HAP-1 (cell line): ENCODE measurements around the gene UBE3D.
"Not testable (repeated sequence)": the region's sequence is repeated elsewhere in the genome, so short reads cannot be mapped to it uniquely, and the experiment has no call there.

ENCODE experiments used
- DNase-seq, 2 experiments: peaks; one replicate each; pipeline ENCODE4 v3.0.0-alpha.2; 2016 to 2020; ENCODE audit warnings: low spot score in 2 of 2
- H3K27me3 ChIP-seq: fragments of 250-450 bp; sonication (Bioruptor Pico); 2 replicates; pipeline ENCODE4 v1.5.1; 2020; ENCODE audit warnings: low read depth, mild to moderate bottlenecking, moderate library complexity
- H3K36me3 ChIP-seq: fragments of 250-450 bp; sonication (Bioruptor Pico); replicated peaks from 2 replicates; pipeline ENCODE4 v1.5.1; 2020; ENCODE audit warnings: mild to moderate bottlenecking
- H3K4me1 ChIP-seq: fragments of 250-450 bp; sonication (Bioruptor Pico); 2 replicates; pipeline ENCODE4 v1.5.1; 2020; ENCODE audit warnings: mild to moderate bottlenecking
- H3K4me3 ChIP-seq: fragments of 250-450 bp; sonication (Bioruptor Pico); 2 replicates; pipeline ENCODE4 v1.5.1; 2020; ENCODE audit warnings: mild to moderate bottlenecking, moderate library complexity
- H3K9me3 ChIP-seq: fragments of 250-450 bp; sonication (Bioruptor Pico); 2 replicates; pipeline ENCODE4 v1.5.1; 2020; ENCODE audit warnings: mild to moderate bottlenecking, moderate library complexity
- in situ Hi-C: fragments of 300-500 bp; cut with MboI; formaldehyde crosslinking; loops from 3 replicates; pipeline ENCODE4 v1.14.3; 2020; ENCODE audit warnings: low sequenced_read_pairs, inconsistent platforms, mixed read lengths

Gene UBE3D

GRCh38 chr6:82954937-82955577 is 110.6 kb downstream of the UBE3D start:
- Histone ChIP-seq H3K36me3 (no peaks in the 10 kb centered on the region), H3K9me3 (no peaks in the 10 kb centered on the region), H3K27me3 (no peaks in the 10 kb centered on the region), H3K4me1 (no peaks in the 10 kb centered on the region), H3K4me3 (no peak overlapping the region)
- no peak for DNase-seq
- in situ Hi-C loops = no loop called here

- H3K4me1 ChIP-seq = no peaks in the 10 kb centered on the region
- H3K27me3 ChIP-seq = no peaks in the 10 kb centered on the region
- in situ Hi-C loops = no loop called here
- DNase-seq = no peak
- H3K9me3 ChIP-seq = no peaks in the 10 kb centered on the region
- H3K4me3 ChIP-seq = no peak overlapping the region
- H3K36me3 ChIP-seq = no peaks in the 10 kb centered on the region
Measured at GRCh38 chr6:82954356-82954755, 111.3 kb downstream of the UBE3D start.

- Histone ChIP-seq H3K27me3 (no peaks in the 10 kb centered on the region), H3K36me3 (no peaks in the 10 kb centered on the region), H3K4me3 (no peak overlapping the region), H3K4me1 (no peaks in the 10 kb centered on the region), H3K9me3 (no peaks in the 10 kb centered on the region)
- no peak for DNase-seq
- in situ Hi-C loops = no loop called here
Measured at GRCh38 chr6:82953871-82954270, 111.8 kb downstream of the UBE3D start.

- H3K27me3 ChIP-seq = no peaks in the 10 kb centered on the region
- in situ Hi-C loops = no loop called here
- no peak overlapping the region for H3K4me3 ChIP-seq
- H3K9me3 ChIP-seq = no peaks in the 10 kb centered on the region
- no peak for DNase-seq
- H3K4me1 ChIP-seq = no peaks in the 10 kb centered on the region
- H3K36me3 ChIP-seq = no peaks in the 10 kb centered on the region
Measured at GRCh38 chr6:82951935-82952334, 113.7 kb downstream of the UBE3D start.

GRCh38 chr6:82951389-82951788 is 114.3 kb downstream of the UBE3D start:
- DNase-seq = no peak
- Histone ChIP-seq H3K4me3 (no peak overlapping the region), H3K36me3 (no peaks in the 10 kb centered on the region), H3K9me3 (no peaks in the 10 kb centered on the region), H3K4me1 (no peaks in the 10 kb centered on the region), H3K27me3 (no peaks in the 10 kb centered on the region)
- in situ Hi-C loops = no loop called here

GRCh38 chr6:82930915-82931314 is 134.7 kb downstream of the UBE3D start:
- in situ Hi-C loops, H3K4me3 ChIP-seq, H3K27me3 ChIP-seq, H3K36me3 ChIP-seq, H3K4me1 ChIP-seq: not testable (repeated sequence)
- H3K9me3 ChIP-seq = peaks cover 13% of the 10 kb centered on the region
- DNase-seq = peak in 1 of 2 experiments; percentile 23

- Histone ChIP-seq H3K36me3 (no peaks in the 10 kb centered on the region), H3K9me3 (no peaks in the 10 kb centered on the region; the same call in none of the 2 replicates), H3K4me1 (peaks cover 6% of the 10 kb centered on the region; the same call in 1 of the 2 replicates), H3K4me3 (no peak overlapping the region), H3K27me3 (no peaks in the 10 kb centered on the region)
- no peak for DNase-seq
- in situ Hi-C loops = no loop called here
Measured at GRCh38 chr6:82924799-82925535, 140.7 kb downstream of the UBE3D start.

GRCh38 chr6:82921258-82921657 is 144.4 kb downstream of the UBE3D start:
- Histone ChIP-seq H3K36me3 (no peaks in the 10 kb centered on the region), H3K4me3 (no peak overlapping the region), H3K4me1 (no peaks in the 10 kb centered on the region), H3K9me3 (no peaks in the 10 kb centered on the region), H3K27me3 (no peaks in the 10 kb centered on the region)
- DNase-seq = no peak
- in situ Hi-C loops = no loop called here

GRCh38 chr6:82917346-82918064 is 148.1 kb downstream of the UBE3D start:
- no peak for DNase-seq
- in situ Hi-C loops = no loop called here
- H3K4me1 ChIP-seq = no peaks in the 10 kb centered on the region

GRCh38 chr6:82915666-82916065 is 150.0 kb downstream of the UBE3D start:
- DNase-seq = no peak
- Histone ChIP-seq H3K9me3 (no peaks in the 10 kb centered on the region), H3K27me3 (no peaks in the 10 kb centered on the region), H3K36me3 (no peaks in the 10 kb centered on the region), H3K4me1 (no peaks in the 10 kb centered on the region), H3K4me3 (no peak overlapping the region)
- in situ Hi-C loops = no loop called here

More at GRCh38 chr6:82917346-82918064, 148.1 kb downstream of the UBE3D start:
- Histone ChIP-seq H3K36me3 (no peaks in the 10 kb centered on the region), H3K4me3 (no peak overlapping the region), H3K27me3 (no peaks in the 10 kb centered on the region), H3K9me3 (no peaks in the 10 kb centered on the region)

- no peaks in the 10 kb centered on the region for H3K4me1 ChIP-seq
- H3K27me3 ChIP-seq = no peaks in the 10 kb centered on the region
- no peak overlapping the region for H3K4me3 ChIP-seq
- DNase-seq = no peak
- no peaks in the 10 kb centered on the region for H3K9me3 ChIP-seq
- in situ Hi-C loops = no loop called here
- H3K36me3 ChIP-seq = no peaks in the 10 kb centered on the region
Measured at GRCh38 chr6:82914511-82914910, 151.1 kb downstream of the UBE3D start.

GRCh38 chr6:82910820-82911219 is 154.8 kb downstream of the UBE3D start:
- no peaks in the 10 kb centered on the region for H3K9me3 ChIP-seq
- no peak overlapping the region for H3K4me3 ChIP-seq
- no peaks in the 10 kb centered on the region for H3K4me1 ChIP-seq
- in situ Hi-C loops = no loop called here
- DNase-seq = no peak
- no peaks in the 10 kb centered on the region for H3K36me3 ChIP-seq
- no peaks in the 10 kb centered on the region for H3K27me3 ChIP-seq

GRCh38 chr6:82910395-82910794 is 155.2 kb downstream of the UBE3D start:
- Histone ChIP-seq H3K9me3 (no peaks in the 10 kb centered on the region), H3K4me3 (no peak overlapping the region), H3K36me3 (no peaks in the 10 kb centered on the region), H3K27me3 (no peaks in the 10 kb centered on the region), H3K4me1 (no peaks in the 10 kb centered on the region)
- in situ Hi-C loops = no loop called here
- no peak for DNase-seq

GRCh38 chr6:82909551-82909950 is 156.1 kb downstream of the UBE3D start:
- in situ Hi-C loops = no loop called here

More at GRCh38 chr6:82909551-82909950, 156.1 kb downstream of the UBE3D start:
- no peaks in the 10 kb centered on the region for H3K27me3 ChIP-seq
- no peaks in the 10 kb centered on the region for H3K36me3 ChIP-seq
- no peaks in the 10 kb centered on the region for H3K9me3 ChIP-seq
- no peaks in the 10 kb centered on the region for H3K4me1 ChIP-seq
- DNase-seq = no peak
- no peak overlapping the region for H3K4me3 ChIP-seq
